Prostate gland (tissue), 2 donors: ENCODE measurements around the gene ITPRIP.

Source experiments
- CTCF ChIP-seq, 4 experiments: fragments of 200-600 bp in 2 of 4; fragments of 450-650 bp in 2 of 4; sonication (generic) in 2 of 4; IDR thresholded peaks; 1 replicate in 3 of 4; 2 replicates in 1 of 4; pipeline ENCODE4 v1.5.1; 2016 to 2019; ENCODE audit warnings: antibody characterized with exemption in 4 of 4, mild to moderate bottlenecking in 2 of 4, moderate library complexity in 2 of 4
- POLR2A ChIP-seq: fragments of 450-650 bp; IDR thresholded peaks from one replicate; pipeline ENCODE4 v1.6.1; 2016; ENCODE audit warnings: antibody characterized with exemption, mild to moderate bottlenecking

- TF ChIP-seq CTCF (IDR thresholded peaks at IDR 0.05) (no peak), POLR2A (no peak)
Observed at GRCh38 chr10:104322416-104322782, 15.9 kb downstream of the ITPRIP start.
